H54 (cell line): ENCODE measurements around the gene TWF2.
"Not testable (repeated sequence)": the region's sequence is repeated elsewhere in the genome, so short reads cannot be mapped to it uniquely, and the experiment has no call there.

Source experiments
- DNase-seq: peaks from one replicate; pipeline ENCODE4 v3.0.0; 2011; ENCODE audit warnings: low spot score, mixed read lengths; ENCODE audit not compliant: insufficient read length
- FAIRE-seq: peaks from 3 replicates; lab custom pipeline; 2011; peaks lifted over from hg19 to GRCh38; lab: Jason Lieb, UNC
- POLR2A ChIP-seq: IDR thresholded peaks from 2 replicates; pipeline ENCODE4 v1.6.1; 2011; ENCODE audit warnings: low read depth, mild to moderate bottlenecking, low read length

Gene TWF2

GRCh38 chr3:52238761-52239701 lies at the start of gene TWF2:
TSS of gene TWF2 (minus strand) at chr3:52239158. CDS start at chr3:52239016, 142 bp downstream.
- no peak for FAIRE-seq
- peak; percentile 88; the same call in 1 of the 2 replicates for TF ChIP-seq POLR2A

GRCh38 chr3:52288674-52289073 lies 49.7 kb upstream of the TWF2 start:
- FAIRE-seq (no peak), DNase-seq (no peak)
- no peak for TF ChIP-seq POLR2A

More at GRCh38 chr3:52238761-52239701, at the start of gene TWF2:
- peak; percentile 93 for DNase-seq

- FAIRE-seq (no peak), DNase-seq (no peak)
- no peak for TF ChIP-seq POLR2A
Observed at GRCh38 chr3:52286777-52287110, 47.8 kb upstream of the TWF2 start.

GRCh38 chr3:52284051-52284450 lies 45.1 kb upstream of the TWF2 start:
- not testable (repeated sequence) for FAIRE-seq, DNase-seq

GRCh38 chr3:52283306-52283705 lies 44.3 kb upstream of the TWF2 start:
- no peak for FAIRE-seq

GRCh38 chr3:52281981-52282801 lies 43.2 kb upstream of the TWF2 start:
- no peak for TF ChIP-seq POLR2A
- DNase-seq (no peak), FAIRE-seq (no peak)

More at GRCh38 chr3:52283306-52283705, 44.3 kb upstream of the TWF2 start:
- no peak for TF ChIP-seq POLR2A
- DNase-seq, result no peak

GRCh38 chr3:52280050-52280461 lies 41.1 kb upstream of the TWF2 start:
- no peak for TF ChIP-seq POLR2A
- FAIRE-seq (no peak), DNase-seq (no peak)

- TF ChIP-seq POLR2A, result no peak
- DNase-seq (no peak), FAIRE-seq (no peak)
Observed at GRCh38 chr3:52279596-52279995, 40.6 kb upstream of the TWF2 start.

- no peak for FAIRE-seq
- peak; percentile 91 for TF ChIP-seq POLR2A
Observed at GRCh38 chr3:52278510-52279069, 39.6 kb upstream of the TWF2 start, which contains the start of gene WDR82. TSS of gene WDR82 (minus strand) at chr3:52278649. CDS start at chr3:52278361, 288 bp downstream.

GRCh38 chr3:52277972-52278509 lies 39.1 kb upstream of the TWF2 start:
- FAIRE-seq (no peak), DNase-seq (peak; percentile 50)
- TF ChIP-seq POLR2A, result no peak

More at GRCh38 chr3:52278510-52279069, 39.6 kb upstream of the TWF2 start, which contains the start of gene WDR82:
- peak; percentile 95 for DNase-seq

- FAIRE-seq (no peak), DNase-seq (peak; percentile 64)
- peak; percentile 54 for TF ChIP-seq POLR2A
Observed at GRCh38 chr3:52277071-52277964, 38.4 kb upstream of the TWF2 start.

GRCh38 chr3:52274781-52275180 lies 35.8 kb upstream of the TWF2 start:
- not testable (repeated sequence) for FAIRE-seq

More at GRCh38 chr3:52274781-52275180, 35.8 kb upstream of the TWF2 start:
- not testable (repeated sequence) for DNase-seq
